K562 (cell line): Measurements from ENCODE around the gene LMCD1. TPM values are rescaled to one million over a fixed set of nuclear protein-coding genes. Genes with fewer than 3 reads are reported as not detected.

Experiments used
- BCL6 ChIP-seq: fragments of 250-450 bp; sonication (Bioruptor Pico); IDR thresholded peaks from 2 replicates; pipeline ENCODE4 v1.4.0; 2020
- CBX5 ChIP-seq: IDR thresholded peaks from 2 replicates; pipeline ENCODE4 v1.6.1; 2014; ENCODE audit warnings: low read depth, borderline replicate concordance
- ELF2 ChIP-seq: fragments of 250-450 bp; sonication (Bioruptor Pico); IDR thresholded peaks from 2 replicates; pipeline ENCODE4 v1.5.0; 2021; ENCODE audit warnings: mild to moderate bottlenecking
- HDAC3 ChIP-seq: fragments of 450-650 bp; IDR thresholded peaks from 2 replicates; pipeline ENCODE4 v1.6.1; 2018; ENCODE audit warnings: borderline replicate concordance, mild to moderate bottlenecking, moderate library complexity; ENCODE audit not compliant: partially characterized antibody
- MTA1 ChIP-seq: fragments of 450-650 bp; IDR thresholded peaks from 2 replicates; pipeline ENCODE4 v1.6.1; 2017; ENCODE audit warnings: borderline replicate concordance
- RAD21 ChIP-seq, 2 experiments: fragments of 250-450 bp in 1 of 2; fragments of 450-650 bp in 1 of 2; sonication (Bioruptor Pico) in 1 of 2; formaldehyde crosslinking in 1 of 2; IDR thresholded peaks in 1 of 2; conservative IDR thresholded peaks in 1 of 2; 2 replicates each; pipeline versions ENCODE4 v1.4.0 to v1.8.0; 2020 to 2022; ENCODE audit warnings: mild to moderate bottlenecking in 2 of 2, moderate library complexity in 1 of 2
- polyA plus RNA-seq, 8 experiments: library from polyadenylated mRNA; depleted of rRNA in 4 of 8; stranded (reverse) in 5 of 8; unstranded in 3 of 8; fragments of >200 nt; fragmentation: Nextera tagmentation in 2 of 8; fragmentation: Illumina TruSeq in 1 of 8; extraction: Ambion mirVana in 2 of 8; extraction: Trizol in 1 of 8; gene quantifications; 2 replicates each; pipeline versions ENCODE4 v1.2.1 to v1.2.3, GENCODE V29; 2011 to 2014; ENCODE audit warnings: inconsistent platforms in 1 of 8, missing spikeins in 1 of 8
- total RNA-seq, 7 experiments: library from RNA; depleted of rRNA in 6 of 7; stranded (reverse); fragments of >200 nt in 6 of 7; fragmentation: Illumina TruSeq in 2 of 7; extraction: Trizol in 2 of 7; gene quantifications; 2 replicates each; pipeline versions ENCODE4 v1.2.1 to v1.2.3, GENCODE V29; 2011 to 2021; ENCODE audit warnings: low replicate concordance in 1 of 7
- TF ChIP-seq, protein P1 (sequence below): fragments of 450-650 bp; formaldehyde crosslinking; IDR thresholded peaks from 2 replicates; pipeline ENCODE4 v1.4.0; 2022; ENCODE audit warnings: missing genetic modification characterization
- TF ChIP-seq, protein P2 (sequence below): sonication (generic); formaldehyde crosslinking; IDR thresholded peaks from 2 replicates; pipeline ENCODE4 v1.9.0; 2022; ENCODE audit warnings: mild to moderate bottlenecking, missing genetic modification reagents
- TF ChIP-seq, protein P3 (sequence below), 3 experiments: IDR thresholded peaks in 2 of 3; conservative IDR thresholded peaks in 1 of 3; 2 replicates each; pipeline ENCODE4 v1.5.1; 2011 to 2012; ENCODE audit warnings: low read length in 3 of 3, mild to moderate bottlenecking in 3 of 3, control low read depth in 2 of 3, improper control_type of control experiment in 1 of 3, inconsistent platforms in 1 of 3, low read depth in 1 of 3, mixed read lengths in 1 of 3, moderate library complexity in 1 of 3; ENCODE audit not compliant: insufficient read depth in 2 of 3

LMCD1 gene
- total and polyA plus RNA-seq, 9 of the 15 experiments (the other 6 are each of a cell fraction or from before 2014, with no cell fraction given) = 0.60 TPM; not detected in 8

DNA sequence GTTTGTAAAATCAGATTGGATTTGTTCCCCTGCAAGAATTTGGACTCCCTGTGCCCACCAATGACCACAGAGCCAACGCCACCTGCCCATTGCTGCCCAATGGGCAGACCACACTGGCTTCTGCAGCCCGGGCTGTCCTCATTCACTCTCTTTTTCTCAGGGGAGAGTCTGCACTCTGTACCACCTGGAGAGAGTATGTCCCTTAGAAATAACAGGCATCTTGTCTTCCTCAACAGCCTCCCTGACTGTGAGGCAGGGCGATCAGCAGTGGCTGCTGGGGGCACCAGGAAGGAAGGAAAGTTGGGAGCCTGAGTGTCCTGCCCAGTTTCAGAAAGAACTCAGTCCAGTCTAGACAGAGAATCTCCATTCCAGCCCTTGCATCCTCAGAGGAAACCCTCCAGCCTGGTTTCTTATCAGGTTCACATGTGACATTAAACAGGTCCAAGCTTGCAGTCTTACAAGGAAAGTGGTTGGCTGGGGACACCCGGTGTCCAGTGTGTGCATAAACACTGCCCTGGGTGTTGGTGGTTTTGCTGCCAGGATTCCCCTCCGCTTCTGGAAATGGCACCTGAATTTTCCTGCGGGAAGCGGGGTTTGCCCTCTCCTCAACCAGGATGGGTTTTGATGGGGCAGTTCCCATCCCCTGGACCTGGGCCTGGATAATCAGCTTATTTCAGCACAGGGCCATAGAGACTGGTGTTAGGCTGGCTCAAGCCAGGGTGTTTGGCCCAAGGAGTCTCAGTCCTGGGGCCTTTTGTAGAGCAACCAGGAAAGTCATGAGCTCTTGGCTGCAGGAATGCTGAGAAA is 105.8 kb downstream of the LMCD1 start (continued):
- TF ChIP-seq, protein P1, sequence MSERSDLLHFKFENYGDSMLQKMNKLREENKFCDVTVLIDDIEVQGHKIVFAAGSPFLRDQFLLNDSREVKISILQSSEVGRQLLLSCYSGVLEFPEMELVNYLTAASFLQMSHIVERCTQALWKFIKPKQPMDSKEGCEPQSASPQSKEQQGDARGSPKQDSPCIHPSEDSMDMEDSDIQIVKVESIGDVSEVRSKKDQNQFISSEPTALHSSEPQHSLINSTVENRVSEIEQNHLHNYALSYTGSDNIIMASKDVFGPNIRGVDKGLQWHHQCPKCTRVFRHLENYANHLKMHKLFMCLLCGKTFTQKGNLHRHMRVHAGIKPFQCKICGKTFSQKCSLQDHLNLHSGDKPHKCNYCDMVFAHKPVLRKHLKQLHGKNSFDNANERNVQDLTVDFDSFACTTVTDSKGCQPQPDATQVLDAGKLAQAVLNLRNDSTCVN (CRISPR knock-in tag) = no peak
- TF ChIP-seq CBX5 = no peak
- peak; percentile 70 to 85 for TF ChIP-seq RAD21 (CRISPR knock-in tag; conservative IDR thresholded peaks at IDR 0.05 in 1 of 2, IDR thresholded peaks at IDR 0.05 in 1 of 2)
- TF ChIP-seq, protein P2, sequence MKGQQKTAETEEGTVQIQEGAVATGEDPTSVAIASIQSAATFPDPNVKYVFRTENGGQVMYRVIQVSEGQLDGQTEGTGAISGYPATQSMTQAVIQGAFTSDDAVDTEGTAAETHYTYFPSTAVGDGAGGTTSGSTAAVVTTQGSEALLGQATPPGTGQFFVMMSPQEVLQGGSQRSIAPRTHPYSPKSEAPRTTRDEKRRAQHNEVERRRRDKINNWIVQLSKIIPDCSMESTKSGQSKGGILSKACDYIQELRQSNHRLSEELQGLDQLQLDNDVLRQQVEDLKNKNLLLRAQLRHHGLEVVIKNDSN = 0 out of 2 replicates have a peak, but pooled peaks have one; percentile 11
- no peak for TF ChIP-seq MTA1
- no peak for TF ChIP-seq BCL6
- TF ChIP-seq ELF2 = no peak
- TF ChIP-seq, protein P3, sequence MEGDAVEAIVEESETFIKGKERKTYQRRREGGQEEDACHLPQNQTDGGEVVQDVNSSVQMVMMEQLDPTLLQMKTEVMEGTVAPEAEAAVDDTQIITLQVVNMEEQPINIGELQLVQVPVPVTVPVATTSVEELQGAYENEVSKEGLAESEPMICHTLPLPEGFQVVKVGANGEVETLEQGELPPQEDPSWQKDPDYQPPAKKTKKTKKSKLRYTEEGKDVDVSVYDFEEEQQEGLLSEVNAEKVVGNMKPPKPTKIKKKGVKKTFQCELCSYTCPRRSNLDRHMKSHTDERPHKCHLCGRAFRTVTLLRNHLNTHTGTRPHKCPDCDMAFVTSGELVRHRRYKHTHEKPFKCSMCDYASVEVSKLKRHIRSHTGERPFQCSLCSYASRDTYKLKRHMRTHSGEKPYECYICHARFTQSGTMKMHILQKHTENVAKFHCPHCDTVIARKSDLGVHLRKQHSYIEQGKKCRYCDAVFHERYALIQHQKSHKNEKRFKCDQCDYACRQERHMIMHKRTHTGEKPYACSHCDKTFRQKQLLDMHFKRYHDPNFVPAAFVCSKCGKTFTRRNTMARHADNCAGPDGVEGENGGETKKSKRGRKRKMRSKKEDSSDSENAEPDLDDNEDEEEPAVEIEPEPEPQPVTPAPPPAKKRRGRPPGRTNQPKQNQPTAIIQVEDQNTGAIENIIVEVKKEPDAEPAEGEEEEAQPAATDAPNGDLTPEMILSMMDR (IDR thresholded peaks at IDR 0.05 in 2 of 3, conservative IDR thresholded peaks at IDR 0.05 in 1 of 3; ENCODE audit: insufficient read depth in 2 of 3, low read depth in 1 of 3, low read length in 3 of 3) = peak in 2 of 3 experiments; percentile 41 to 45; a peak in 3 of 6 replicates
- TF ChIP-seq HDAC3 = no peak
